ELF-1 (cell line): ENCODE data around the gene SZT2.

Source experiments
- DNase-seq: peaks from one replicate; pipeline ENCODE4 v3.0.0-alpha.2; 2016; ENCODE audit warnings: low read depth, low spot score

Gene SZT2

DNA sequence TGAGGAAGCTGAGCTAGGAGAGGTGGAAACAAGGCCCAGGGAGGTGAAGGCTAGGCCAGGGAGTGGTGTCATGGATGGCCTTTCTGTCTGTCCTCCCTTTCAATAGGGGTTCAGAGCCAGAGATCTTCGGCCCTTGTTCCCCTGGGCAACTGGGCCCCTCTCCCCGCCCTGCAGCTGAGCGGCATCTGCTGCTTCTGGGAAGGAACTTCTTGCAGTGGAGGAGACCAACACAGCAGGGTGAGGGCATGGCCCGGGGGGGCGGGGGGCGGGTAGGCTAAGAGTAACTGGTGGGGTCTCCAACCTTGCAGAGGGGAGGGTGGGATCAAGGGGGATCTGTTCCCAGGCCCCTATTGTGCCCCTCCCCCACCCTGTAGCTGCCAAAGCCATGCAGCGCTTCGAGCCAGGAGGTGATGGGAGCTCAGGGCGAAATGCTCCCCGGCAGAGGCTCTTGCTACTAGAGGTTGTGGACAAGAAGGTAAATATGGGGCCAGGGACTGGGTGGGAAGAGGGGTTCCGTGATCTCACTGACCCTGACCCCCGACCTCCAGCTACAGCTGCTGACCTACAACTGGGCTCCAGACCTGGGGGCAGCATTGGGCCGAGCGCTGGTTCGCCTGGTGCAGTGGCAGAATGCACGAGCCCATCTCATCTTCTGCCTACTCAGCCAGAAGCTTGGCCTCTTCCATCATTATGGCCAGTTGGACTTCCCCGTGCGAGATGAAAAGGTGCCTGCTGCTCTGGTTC lies 52.4 kb downstream of the SZT2 start:
- no peak for DNase-seq

DNA sequence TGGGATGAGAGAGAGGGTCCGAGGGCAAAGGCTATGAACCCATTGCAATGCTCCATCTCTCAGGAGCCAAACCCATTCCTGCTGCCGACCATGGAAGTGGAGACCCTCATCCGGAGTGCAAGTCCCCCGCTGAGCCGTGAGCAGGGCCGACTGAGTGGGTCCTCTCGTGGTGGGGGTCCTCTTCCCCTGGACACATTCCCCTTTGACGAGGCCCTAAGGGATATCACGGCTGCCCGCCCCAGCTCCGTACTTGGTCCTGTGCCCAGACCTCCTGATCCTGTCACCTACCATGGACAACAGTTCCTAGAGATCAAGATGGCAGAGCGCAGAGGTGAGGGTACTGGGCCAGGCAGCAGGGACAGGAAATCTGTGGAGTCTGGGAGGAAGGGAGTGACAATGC lies 53.1 kb downstream of the SZT2 start:
- DNase-seq, result no peak

DNA sequence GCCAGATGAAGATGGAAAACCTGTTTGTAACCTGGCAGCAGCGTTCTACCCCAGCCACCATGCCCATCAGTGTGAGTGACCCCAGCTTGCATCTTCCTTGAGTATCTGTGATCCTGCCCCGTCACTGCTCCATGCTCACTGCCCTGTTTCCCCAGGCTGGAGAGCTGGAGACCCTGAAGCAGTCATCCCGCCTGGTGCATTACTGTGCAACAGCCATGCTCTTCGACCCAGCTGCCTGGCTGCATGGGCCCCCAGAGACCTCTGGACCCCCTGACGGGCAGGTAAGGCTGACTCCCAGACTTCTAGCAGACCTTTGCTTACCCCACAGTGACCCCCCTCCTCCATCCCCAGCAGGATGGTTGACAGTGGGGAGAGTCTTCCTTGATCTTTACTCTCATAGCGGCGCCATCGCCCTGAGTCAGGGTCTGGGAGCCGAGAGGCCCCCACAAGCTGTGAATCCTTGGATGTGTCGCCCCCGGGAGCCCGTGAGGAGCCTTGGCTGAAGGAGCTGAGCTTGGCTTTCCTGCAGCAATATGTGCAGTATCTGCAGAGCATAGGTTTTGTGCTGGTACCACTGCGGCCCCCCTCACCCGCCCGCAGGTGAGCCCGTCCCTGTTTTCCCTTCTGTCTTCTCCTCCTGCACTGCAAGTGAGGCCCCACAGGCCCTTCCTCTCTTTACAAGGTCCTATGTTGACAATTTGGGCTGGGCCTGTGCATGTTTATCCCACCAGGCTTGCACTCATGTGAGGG lies 53.7 kb downstream of the SZT2 start:
- no peak for DNase-seq

DNA sequence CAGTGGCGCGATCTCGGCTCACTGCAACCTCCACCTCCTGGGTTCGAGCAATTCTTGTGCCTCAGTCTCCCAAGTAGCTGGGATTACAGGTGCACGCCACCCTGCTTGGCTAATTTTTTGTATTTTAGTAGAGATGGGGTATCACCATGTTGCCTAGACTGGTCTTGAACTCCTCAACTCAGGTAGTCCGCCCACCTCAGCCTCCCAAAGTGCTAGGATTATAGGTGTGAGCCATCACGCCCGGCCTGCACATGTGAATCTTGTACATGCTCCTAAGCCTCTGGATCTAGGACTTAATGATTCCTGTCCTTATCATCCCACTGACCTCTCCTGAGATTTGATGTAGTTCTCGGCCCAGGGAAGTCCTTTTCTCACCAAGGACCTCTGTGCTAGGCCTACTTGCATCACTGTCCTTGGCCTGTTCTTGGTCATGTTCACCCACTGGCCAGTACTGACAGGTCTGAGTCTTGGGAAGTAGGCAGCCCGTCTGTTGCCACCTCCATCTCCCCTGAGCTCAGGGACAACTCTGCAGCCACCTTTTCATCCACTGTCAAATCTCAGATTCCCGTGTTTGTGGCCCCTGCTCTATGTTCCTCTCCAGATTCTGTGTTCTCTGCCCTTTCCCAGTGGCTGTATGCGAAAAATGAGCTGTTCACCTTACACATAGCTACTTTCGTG lies 54.6 kb downstream of the SZT2 start:
- DNase-seq, result no peak

DNA sequence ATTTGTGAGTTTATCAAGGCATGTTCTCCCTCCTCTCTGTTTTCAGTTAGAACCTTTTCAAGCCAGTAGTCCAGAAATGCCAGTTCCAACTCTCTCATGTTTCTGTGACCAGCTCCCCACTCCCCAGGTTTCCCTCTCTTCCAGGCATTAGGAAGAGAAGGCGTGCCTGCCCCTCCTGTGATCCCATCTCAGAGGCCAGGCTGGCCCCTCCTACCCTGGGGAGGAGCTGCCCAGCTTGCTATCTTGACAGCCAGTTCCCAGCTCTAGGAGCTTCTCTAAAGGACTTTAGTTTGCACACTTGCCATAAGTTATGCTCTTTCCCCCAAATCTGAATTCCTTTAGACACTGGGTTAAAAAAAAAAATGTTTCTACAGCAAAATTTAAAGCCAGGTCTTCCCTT lies 55.1 kb downstream of the SZT2 start:
- no peak for DNase-seq

DNA sequence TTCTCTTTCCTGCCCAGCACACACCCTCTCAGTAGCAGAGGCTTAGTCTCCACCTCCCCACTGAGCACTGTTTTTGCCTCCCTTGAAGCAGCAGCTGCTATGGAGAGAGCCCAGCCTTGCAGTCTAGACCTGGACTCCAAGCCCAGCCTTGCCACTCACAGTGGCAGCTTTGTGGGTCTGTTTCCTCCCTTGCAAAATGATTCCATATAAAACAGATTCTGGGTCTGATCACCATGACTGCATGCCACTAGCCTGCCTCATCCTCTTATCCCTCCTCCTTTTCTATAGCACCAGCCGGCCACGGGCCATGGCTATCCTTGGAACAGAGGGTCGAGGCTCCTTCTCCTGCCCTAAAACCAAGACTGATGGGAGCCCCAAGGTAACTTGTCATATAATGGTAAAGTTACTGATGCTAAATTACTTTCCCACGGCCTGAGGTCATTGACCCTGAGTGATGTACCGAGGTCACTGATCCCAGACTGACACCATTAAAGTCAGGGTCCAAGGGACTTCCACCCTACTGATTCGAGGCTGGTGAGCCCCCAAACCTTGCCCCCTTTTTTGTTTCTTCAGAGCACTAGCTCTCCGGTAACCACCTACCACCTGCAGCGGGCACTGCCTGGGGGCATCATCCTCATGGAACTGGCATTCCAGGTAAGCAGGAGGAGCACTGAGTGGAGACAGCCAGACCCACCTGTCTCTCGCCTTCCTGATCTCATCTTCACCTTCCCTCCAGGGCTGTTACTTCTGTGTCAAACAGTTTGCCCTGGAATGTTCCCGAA lies 56.1 kb downstream of the SZT2 start:
- DNase-seq, result no peak

DNA sequence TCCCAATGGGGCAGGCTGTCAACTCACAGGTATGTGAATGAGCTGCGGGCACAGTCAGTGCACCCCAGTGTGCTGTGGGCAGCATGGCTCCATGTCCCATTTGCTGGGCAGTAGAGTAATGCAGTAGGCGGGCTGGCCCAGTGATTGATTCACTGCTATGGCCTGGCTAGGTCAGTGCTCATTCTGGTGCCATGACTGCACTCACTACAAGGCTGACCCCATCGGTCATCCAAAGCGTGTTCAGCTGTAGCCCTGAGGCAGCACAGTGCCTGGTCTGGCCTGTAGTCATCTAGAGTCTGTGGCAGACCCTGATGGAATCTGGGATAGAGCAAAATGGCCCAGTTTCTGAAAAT lies 56.7 kb downstream of the SZT2 start:
- DNase-seq, result no peak

DNA sequence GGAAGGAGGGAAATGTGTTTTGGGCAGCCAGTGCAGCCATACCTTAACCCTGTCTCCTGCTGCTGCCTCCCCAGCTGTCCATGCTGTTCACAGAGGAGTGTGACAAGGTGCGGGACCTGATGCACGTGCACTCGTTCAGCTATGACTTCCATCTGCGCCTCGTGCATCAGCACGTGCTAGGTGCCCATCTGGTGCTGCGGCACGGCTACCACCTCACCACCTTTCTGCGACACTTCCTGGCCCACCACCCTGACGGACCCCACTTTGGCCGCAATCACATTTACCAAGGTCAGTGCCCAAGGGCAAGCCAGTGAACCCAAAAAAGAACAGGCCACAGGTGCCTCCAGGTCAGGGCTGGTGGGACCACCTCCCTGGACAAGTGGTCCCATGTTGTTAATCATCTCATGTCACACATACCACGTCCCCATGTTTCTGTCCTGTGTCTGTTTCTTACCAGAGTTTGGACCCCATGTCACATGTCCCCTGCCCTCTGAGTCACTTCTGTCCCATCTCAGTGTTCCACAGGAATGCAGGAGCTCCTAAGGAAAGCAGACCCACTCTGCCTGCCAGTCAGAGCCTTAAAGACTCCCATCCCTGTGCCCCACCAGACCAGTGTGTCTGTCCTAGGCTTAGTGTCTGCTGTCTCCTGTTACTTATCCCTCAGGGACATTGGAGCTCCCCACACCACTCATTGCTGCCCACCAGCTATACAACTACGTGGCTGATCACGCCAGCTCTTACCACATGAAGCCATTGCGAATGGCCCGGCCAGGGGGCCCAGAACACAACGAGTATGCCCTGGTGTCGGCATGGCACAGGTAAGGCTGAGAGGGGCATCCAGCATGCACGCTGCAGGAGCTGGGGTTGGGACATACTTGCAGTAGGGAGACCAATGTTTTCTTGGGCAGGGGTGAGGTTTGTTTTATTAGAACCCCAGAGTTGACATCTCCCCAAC lies 57.5 kb downstream of the SZT2 start:
- no peak for DNase-seq

DNA sequence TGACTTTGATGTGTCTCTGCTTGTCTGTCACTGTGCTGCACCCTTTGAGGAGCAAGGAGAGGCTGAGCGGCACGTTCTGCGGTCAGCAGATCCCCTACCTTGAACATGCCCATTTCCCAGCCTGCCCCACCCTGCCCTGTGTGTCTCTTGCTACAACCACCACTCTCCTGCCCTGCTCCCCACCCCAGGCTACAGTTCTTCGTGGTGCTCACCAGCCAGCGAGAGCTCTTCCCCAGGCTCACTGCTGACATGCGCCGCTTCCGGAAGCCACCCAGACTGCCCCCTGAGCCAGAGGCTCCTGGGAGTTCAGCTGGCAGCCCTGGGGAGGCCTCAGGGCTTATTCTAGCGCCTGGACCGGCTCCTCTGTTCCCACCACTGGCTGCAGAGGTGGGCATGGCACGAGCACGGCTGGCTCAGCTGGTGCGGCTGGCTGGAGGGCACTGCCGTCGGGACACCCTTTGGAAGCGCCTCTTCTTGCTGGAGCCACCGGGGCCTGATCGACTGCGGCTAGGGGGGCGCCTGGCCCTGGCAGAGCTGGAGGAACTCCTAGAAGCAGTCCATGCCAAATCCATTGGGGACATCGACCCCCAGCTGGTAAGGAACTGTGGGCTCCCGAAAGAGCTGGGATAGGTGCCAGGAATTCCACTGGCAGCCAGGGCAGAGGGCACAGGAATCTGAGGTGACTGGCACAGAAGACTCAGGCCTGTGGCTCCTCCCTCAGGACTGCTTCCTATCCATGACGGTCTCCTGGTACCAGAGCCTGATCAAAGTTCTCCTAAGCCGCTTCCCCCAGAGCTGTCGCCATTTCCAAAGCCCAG lies 58.4 kb downstream of the SZT2 start:
- no peak for DNase-seq

DNA sequence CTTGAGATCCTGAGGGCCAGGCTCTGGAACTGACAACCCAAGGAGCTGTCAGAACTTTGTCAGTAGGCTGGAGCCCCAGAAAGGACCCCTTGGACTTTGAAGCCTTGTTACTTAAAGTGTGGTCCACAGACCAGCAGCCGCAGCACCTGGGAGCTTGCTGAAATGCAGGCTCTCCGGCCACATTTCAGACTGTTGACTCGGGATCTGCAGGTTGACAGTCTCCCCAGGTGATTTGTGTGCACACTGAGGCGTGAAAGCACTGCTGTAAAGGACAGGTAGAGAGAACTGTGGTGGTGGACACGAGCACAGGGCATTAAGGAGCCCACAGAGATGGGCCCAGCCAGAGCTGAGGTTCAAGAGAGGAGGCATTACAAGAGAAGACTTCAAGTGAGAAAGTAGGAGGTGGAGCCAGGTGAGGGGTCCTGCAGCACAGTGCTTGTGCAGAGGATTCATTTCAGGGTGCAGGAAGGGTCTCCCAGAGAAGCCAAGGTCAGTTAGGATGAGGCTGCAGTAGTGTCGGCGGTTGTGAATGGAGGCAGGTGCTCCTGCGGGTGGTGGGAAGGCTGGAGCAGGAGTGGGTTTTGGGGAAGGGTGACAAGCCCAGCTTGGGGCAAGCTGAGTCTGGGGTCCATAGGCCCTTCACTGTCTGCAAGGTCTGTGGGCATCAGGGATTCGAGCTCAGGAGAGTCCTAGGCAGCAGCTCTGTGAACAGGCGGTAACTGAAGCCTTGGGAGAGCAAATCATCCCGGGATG lies 59.4 kb downstream of the SZT2 start:
- no peak for DNase-seq

DNA sequence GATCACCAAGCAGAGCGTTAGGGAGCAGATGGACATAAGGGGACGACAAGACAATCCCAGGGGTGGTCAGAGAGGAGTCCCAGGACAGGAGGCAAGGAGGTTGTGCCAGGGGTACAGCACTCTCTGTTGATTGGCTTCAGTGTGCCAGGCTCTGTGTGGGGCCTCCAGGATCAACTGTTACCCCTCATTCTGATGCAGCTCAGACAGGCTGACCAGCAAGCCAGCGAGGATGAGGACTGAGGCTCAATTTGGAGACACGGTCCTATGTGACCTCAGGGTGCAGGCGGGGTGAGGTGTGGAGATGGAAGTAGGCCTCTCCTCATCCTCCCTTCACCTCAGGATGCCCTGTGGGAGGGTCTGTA lies 60.0 kb downstream of the SZT2 start:
- DNase-seq, result no peak

DNA sequence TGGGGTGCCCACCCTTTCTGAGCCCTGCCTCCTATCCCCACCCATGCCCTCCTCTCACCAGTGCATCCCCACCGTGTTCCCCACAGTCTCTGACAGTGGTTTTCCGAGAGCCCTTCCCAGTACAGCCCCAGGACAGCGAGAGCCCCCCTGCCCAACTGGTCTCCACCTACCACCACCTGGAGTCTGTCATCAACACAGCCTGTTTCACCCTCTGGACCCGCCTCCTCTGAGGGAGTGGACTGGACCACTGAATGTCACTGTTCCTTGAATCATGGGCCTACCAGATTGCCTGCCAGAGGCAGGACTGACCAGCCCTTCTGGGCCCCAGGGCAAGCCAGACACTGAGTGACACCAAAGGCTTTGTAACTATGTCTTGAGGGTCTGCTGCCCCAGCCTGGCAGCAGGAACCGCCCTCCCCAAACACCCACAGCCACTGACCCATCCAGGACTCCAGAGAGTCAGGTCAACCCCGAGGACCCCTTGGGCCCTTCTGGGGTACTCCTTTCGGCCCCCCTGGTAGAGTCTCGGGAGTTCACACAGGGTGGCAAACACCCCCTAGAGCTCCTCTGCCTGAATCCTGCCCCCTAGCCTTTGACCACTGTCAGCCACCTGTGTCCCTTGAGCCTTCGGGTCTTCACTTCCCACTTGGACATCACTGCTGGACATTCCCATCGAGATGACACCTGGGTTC lies 60.7 kb downstream of the SZT2 start:
- DNase-seq, result no peak

DNA sequence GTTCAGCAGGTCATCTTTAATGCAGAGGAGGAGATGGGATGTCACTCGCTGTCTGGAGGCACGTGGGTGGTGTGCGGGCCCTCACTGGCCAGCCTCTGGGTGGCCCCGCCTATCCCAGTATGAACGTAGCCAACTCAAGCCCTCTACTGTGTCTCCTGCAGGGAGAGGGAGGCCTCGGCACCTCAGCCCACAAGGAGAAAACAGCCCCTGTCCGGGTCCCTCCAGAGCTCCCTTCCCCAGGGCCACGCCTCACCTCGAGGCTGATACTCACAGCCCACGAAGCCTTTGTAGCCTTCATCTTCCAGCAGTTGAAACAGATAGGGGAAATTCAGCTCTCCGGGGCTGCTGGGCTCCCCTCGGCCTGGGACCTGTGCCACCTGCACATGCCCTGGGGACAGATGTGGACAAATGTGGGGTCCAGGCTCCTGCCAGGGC lies 61.5 kb downstream of the SZT2 start:
- no peak for DNase-seq

DNA sequence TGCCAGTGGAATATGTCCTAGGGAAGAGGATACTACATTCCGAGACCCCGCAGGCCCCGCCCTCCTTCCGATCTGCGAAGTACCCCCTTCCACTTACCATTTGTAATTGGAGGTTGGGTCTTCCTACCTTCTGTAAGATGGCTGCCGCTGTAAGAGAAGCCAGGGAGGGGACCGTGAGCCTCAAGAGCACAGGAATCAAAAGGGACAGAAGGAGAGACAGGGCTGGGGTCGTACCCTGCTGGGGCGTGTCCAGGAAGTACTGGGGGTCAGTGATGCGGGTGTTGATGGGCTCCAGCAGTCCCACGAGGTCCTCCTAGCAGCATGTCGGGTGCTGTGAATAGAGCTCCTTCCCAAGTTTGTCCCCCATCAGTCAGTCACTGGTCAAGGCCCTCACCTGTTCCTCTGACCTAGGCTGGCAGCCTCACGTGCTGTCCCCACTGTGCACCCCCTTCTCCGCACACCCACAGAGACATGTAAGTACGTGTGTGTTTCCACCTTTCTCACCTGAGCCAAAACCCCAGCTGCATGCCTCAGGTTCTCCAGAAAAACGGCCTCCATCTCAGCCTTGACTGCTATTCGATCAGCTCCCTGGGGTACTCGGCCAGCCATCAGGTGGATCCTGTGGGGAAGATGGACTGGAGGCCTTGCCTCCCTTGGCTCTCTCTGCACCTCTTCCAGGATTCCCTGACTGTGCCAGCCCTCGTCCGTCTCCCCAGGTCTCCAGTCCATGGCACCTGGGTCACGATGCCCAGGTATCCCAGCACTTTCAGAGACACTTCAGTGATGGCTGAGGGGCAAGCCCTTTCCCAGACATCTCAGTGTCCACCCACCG lies 62.2 kb downstream of the SZT2 start:
- no peak for DNase-seq

DNA sequence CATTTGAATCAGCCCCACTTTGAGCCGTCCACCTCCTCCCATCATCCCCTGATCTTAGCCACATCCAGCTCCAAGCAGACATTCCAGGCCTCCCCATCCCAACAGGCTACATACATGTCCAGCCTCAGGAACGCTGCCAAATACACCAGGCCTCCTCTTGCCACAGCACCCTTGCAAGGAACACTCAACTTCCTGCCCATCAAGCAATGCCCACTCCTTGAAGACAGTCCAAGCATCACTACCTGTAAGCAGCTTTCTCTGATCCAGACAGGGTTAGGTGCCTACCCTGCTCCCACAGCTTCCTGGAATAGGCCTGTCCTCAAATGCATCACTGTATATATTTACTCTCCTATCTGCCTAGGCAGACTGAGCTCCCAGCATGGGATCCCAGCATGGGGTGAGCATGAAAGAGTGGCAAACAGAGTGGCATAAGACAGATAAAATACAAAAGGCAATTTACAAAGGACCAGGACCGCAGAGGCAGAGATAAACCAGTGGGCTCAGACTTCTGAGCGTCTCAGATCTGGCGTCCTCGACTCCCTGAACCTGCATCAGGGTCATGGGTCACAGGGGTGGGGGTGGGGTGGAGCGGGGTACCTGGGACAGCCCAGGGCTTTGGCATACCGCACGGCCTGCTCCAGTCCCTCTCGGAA lies 63.2 kb downstream of the SZT2 start:
- DNase-seq, result peak; percentile 45

DNA sequence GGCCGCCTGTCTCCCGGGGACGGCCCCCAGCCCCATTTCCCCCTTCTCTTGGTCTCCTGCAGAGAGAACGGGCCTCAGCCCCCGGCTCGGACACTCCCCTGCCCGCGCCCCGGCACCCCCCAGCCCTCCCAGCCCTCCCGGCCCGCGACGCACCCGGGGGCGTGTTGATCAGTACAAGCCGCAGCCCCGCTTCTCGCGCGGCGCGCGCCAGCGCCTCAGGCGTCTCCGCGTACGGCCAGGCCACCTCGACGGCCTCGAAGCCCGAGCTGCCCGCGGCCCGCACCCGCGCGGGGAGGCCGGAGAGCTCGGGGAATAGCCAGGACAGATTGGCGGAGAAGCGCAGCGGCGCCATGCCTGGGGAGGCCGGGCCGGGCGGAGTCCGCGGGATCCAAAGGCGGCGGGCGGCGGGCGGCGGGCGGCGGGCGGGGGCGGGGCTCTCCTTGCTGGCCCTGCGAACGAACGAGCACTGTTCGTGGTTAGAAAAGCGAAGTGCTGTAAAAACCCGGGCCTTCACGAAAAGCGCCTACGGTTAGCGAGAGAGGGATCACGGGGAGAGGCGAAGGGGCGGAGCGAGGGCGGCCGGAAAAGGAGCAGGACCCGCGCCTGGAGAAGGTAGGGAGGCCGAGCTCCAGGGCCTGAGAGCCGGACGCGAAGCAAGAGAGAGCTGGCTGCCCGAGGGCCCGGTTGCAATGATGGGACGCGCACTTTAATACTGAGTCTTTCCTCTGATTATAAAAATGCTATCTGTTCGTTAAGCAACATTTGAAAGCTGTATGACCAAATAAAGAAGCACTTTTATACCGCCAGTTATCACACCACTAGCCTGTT lies 64.0 kb downstream of the SZT2 start, which contains the start of gene HYI:
Gene HYI (minus strand): TSS at position 490 of the 828 bp plus-strand sequence. CDS start 138 bp downstream, at position 352.
- peak; percentile 90 for DNase-seq
